ENCODE measurements around the gene QRFP. TPM values are rescaled to one million over a fixed set of nuclear protein-coding genes. Genes with fewer than 3 reads are reported as not detected.

The QRFP gene
- polyA plus RNA-seq, 1 donor: 0.36 TPM

DNA sequence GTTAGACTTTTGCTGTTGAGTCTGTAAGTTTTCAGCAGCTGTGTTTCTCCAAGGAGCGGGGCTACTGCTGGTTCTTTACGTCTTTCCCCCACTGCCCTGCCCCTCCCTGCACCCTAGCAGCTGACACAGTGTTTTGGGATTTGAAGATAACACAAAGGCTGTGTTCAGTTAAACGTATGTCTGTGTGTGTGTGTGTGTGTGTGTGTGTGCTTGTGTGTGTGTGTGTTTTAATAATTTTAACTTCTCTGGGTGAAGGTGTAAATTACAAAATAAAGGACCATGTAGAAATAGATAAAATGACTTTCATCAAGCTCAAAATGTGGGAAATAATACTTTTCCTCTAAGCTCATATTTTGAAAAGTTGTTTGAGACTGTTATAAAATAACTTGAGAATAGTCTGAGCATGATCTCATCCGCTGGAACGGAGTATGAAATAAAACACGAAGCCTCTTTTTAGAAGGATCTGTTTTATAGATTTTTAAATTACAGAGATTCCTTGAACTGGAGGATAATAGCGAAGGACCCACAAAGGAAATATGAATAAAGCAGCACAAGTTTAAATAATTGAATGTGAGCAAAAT lies 50.6 kb downstream of the QRFP start:
- 100% methylated on average over 1 of the region's 7 CpGs for WGBS (ENCODE audit: insufficient coverage, low lambda C conversion rate)
- H3K4me3 ChIP-seq (ENCODE audit: low read length): no peak overlapping the region
- peak overlapping the region; percentile 83 for H3K27ac ChIP-seq (ENCODE audit: low read length)
- H3K4me1 ChIP-seq (ENCODE audit: control insufficient read depth, insufficient read depth, low read length): peaks cover 17% of the 10 kb centered on the region
- no peaks in the 10 kb centered on the region for H3K9me3 ChIP-seq (ENCODE audit: control insufficient read depth, low read depth, low read length)
- H3K36me3 ChIP-seq (ENCODE audit: control insufficient read depth, insufficient read depth, low read length): peaks cover 2% of the 10 kb centered on the region
- DNase-seq: peak; percentile 46 to 54
- H3K27me3 ChIP-seq (ENCODE audit: control insufficient read depth, insufficient read depth, low read length): no peaks in the 10 kb centered on the region

GRCh38 chr9:130845254-130845653 lies 51.4 kb downstream of the QRFP start:
- no peak for DNase-seq
- peaks cover 17% of the 10 kb centered on the region for H3K4me1 ChIP-seq (ENCODE audit: control insufficient read depth, insufficient read depth, low read length)
- H3K4me3 ChIP-seq (ENCODE audit: low read length): no peak overlapping the region
- peak overlapping the region; percentile 83 for H3K27ac ChIP-seq (ENCODE audit: low read length)
- H3K27me3 ChIP-seq (ENCODE audit: control insufficient read depth, insufficient read depth, low read length): no peaks in the 10 kb centered on the region
- peaks cover 2% of the 10 kb centered on the region for H3K36me3 ChIP-seq (ENCODE audit: control insufficient read depth, insufficient read depth, low read length)
- H3K9me3 ChIP-seq (ENCODE audit: control insufficient read depth, low read depth, low read length): no peaks in the 10 kb centered on the region
- WGBS (ENCODE audit: insufficient coverage, low lambda C conversion rate): 83% methylated on average over 1 of the region's 10 CpGs

- Histone ChIP-seq H3K9me3 (ENCODE audit: control insufficient read depth, low read depth, low read length) (no peaks in the 10 kb centered on the region), H3K4me3 (ENCODE audit: low read length) (no peak overlapping the region), H3K36me3 (ENCODE audit: control insufficient read depth, insufficient read depth, low read length) (peaks cover 2% of the 10 kb centered on the region), H3K27me3 (ENCODE audit: control insufficient read depth, insufficient read depth, low read length) (no peaks in the 10 kb centered on the region), H3K27ac (ENCODE audit: low read length) (no peak overlapping the region), H3K4me1 (ENCODE audit: control insufficient read depth, insufficient read depth, low read length) (peaks cover 17% of the 10 kb centered on the region)
- no peak for DNase-seq
- 80% methylated on average over 1 of the region's 4 CpGs for WGBS (ENCODE audit: insufficient coverage, low lambda C conversion rate)
These were observed 52.6 kb downstream of the QRFP start for GRCh38 chr9:130844044-130844451.

DNA sequence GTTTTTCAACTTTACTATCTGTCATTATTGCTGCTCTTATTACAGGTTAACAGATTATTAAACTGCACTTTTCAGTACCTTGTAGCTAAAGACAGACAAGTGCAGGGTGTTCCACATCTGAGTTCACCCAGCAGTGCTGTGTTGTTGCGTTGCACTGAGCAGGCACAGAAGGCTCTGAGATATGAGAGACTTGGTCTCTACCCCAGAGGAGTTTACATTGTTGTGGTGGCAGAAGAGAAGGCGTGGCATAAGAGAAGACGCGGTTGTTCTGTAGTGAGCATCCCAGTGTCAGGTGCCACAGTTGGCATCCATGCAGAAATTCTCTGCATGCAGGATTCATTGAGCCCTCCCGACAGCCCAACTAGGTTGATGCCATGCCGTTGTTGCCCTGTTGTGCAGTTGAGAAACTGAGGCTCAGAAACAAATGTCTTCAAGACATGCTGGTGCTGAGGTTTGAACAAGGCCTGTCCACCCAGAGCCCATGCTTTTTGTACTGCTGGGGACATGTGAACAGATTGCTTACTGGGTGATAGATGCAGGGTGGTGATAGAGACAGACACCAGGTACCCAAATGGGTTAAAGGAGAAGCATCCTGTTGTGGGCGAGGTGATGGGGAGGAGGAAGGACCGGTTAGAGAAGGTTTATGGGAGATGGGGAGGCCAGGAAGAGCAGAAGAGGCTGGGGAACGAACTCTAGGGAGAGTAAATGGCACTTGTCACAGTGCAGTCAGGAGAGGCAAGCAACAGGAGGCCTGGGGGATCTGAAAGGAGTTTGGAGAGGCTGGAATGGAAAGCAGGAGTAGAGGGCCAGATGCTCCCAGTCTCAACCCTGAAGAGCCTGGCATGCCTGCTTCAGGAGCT lies 53.3 kb downstream of the QRFP start:
- Histone ChIP-seq H3K4me3 (ENCODE audit: low read length) (no peak overlapping the region), H3K9me3 (ENCODE audit: control insufficient read depth, low read depth, low read length) (no peaks in the 10 kb centered on the region), H3K27me3 (ENCODE audit: control insufficient read depth, insufficient read depth, low read length) (no peaks in the 10 kb centered on the region), H3K4me1 (ENCODE audit: control insufficient read depth, insufficient read depth, low read length) (peaks cover 17% of the 10 kb centered on the region), H3K27ac (ENCODE audit: low read length) (peak overlapping the region; percentile 10), H3K36me3 (ENCODE audit: control insufficient read depth, insufficient read depth, low read length) (peaks cover 2% of the 10 kb centered on the region)
- DNase-seq: no peak
- WGBS (ENCODE audit: insufficient coverage, low lambda C conversion rate): no CpG with 5 or more reads among the region's 9 CpGs

Other genes starting within 250 kb of the QRFP start
- 0.04 TPM for gene PRDM12, start 232.2 kb downstream of the QRFP start, polyA plus RNA-seq
- 30.2 TPM for gene EXOSC2, start 203.0 kb downstream of the QRFP start, polyA plus RNA-seq
- gene ABL1, start 61.6 kb downstream of the QRFP start, polyA plus RNA-seq: 50.9 TPM
- gene FIBCD1, start 42.4 kb upstream of the QRFP start, polyA plus RNA-seq: 1.5 TPM
- gene LAMC3, start 112.4 kb upstream of the QRFP start, polyA plus RNA-seq: 0.66 TPM
- 7.5 TPM for gene AIF1L, start 199.7 kb upstream of the QRFP start, polyA plus RNA-seq
- gene NUP214, start 228.8 kb upstream of the QRFP start, polyA plus RNA-seq: 29.1 TPM